IPS-20b (cell line): ENCODE results near the gene XPNPEP1.

Experiments
- H3K27ac ChIP-seq: one replicate; pipeline ENCODE4 v1.5.1; 2013; ENCODE audit warnings: low read length
- H3K27me3 ChIP-seq: 2 replicates; pipeline ENCODE4 v1.6.1; 2013; ENCODE audit warnings: mild to moderate bottlenecking, low read length, inconsistent platforms; ENCODE audit not compliant: insufficient read depth
- H3K36me3 ChIP-seq: 2 replicates; pipeline ENCODE4 v1.6.1; 2013; ENCODE audit warnings: low read depth, mild to moderate bottlenecking, inconsistent platforms, low read length, moderate library complexity; ENCODE audit not compliant: insufficient read depth
- H3K4me1 ChIP-seq: 2 replicates; pipeline ENCODE4 v1.6.1; 2013; ENCODE audit warnings: mild to moderate bottlenecking, control low read depth, inconsistent platforms, low read length, moderate library complexity; ENCODE audit not compliant: insufficient read depth
- H3K4me3 ChIP-seq: 2 replicates; pipeline ENCODE4 v1.5.1; 2013; ENCODE audit warnings: mild to moderate bottlenecking, low read length, inconsistent platforms
- H3K9ac ChIP-seq: 2 replicates; pipeline ENCODE4 v1.6.1; 2013; ENCODE audit warnings: low read depth, mild to moderate bottlenecking, inconsistent platforms, low read length, moderate library complexity
- H3K9me3 ChIP-seq: 2 replicates; pipeline ENCODE4 v1.6.1; 2013; ENCODE audit warnings: mild to moderate bottlenecking, low read depth, low read length, inconsistent platforms; ENCODE audit not compliant: insufficient read depth

Gene XPNPEP1

DNA sequence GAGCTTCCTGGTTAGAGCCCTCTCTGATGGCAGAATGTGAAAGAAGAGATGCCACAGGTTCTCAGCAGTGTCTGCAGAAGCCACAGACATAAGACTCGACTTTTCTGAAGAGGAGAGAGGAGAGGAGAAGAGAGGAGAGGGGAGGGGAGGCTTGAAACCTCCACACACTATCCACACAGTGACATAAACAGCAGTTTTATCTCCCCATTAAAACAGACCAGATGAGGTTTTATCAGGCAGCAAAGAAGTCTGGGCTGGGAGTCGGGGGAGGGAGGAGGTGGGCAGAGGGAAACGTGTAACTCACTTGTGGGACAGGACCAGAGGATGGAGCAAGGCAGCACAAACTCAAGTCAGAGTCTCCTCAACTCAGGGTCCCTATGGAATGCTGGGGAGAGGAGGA, 76.5 kb downstream of the XPNPEP1 start:
- no peaks in the 10 kb centered on the region for H3K36me3 ChIP-seq
- no peak overlapping the region for H3K27ac ChIP-seq
- no peak overlapping the region for H3K4me3 ChIP-seq
- H3K4me1 ChIP-seq = no peaks in the 10 kb centered on the region
- H3K9me3 ChIP-seq = no peaks in the 10 kb centered on the region
- no peaks in the 10 kb centered on the region for H3K27me3 ChIP-seq
- no peak overlapping the region for H3K9ac ChIP-seq

DNA sequence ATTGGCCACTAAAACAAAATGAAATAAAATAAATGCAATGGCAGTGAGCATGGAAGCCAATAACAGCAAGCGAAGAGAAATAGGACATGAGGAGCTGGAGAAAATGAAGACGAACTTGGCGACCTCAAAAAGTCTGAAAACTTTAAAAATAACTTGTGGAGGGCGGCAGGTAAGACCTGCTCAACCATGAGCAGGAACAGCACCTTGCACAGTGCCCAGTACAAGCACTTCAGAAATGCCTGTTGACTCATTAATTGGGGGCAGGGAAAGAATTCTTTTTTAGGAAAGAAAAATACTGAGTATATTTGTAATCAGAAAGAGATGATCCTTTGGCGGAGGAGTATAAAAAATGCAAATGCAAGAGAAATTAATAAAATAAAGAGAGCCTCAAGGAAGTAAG, 78.0 kb downstream of the XPNPEP1 start:
- Histone ChIP-seq H3K36me3 (no peaks in the 10 kb centered on the region), H3K9ac (no peak overlapping the region), H3K9me3 (no peaks in the 10 kb centered on the region)

GRCh38 chr10:109838592-109839244, 84.6 kb downstream of the XPNPEP1 start:
- Histone ChIP-seq H3K36me3 (no peaks in the 10 kb centered on the region), H3K4me1 (no peaks in the 10 kb centered on the region), H3K27me3 (no peaks in the 10 kb centered on the region), H3K4me3 (no peak overlapping the region), H3K9ac (no peak overlapping the region), H3K27ac (no peak overlapping the region), H3K9me3 (no peaks in the 10 kb centered on the region)

More for the DNA sequence above, 78.0 kb downstream of the XPNPEP1 start:
- Histone ChIP-seq H3K27ac (no peak overlapping the region), H3K4me1 (no peaks in the 10 kb centered on the region), H3K4me3 (no peak overlapping the region), H3K27me3 (no peaks in the 10 kb centered on the region)

DNA sequence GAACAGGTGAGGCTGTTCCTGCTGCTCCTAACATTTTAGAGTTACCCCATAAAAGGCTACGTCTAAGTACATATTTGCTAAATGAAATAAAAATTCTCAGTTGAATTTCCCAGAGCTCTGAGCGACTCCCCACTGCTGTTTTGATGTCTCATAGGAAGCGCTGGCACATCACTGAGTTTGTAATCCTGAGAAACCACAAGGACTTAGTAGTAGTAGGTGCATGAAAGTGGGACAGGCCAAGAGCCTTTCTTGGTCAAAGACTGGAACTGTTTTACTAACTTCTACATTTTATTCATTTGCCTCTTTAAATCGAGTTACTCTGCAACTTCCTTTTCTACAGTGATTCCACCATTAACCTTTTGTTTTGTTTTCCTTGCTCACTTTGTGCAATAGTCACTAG, 85.9 kb downstream of the XPNPEP1 start:
- Histone ChIP-seq H3K4me3 (no peak overlapping the region), H3K36me3 (no peaks in the 10 kb centered on the region), H3K9me3 (no peaks in the 10 kb centered on the region; the same call in 1 of the 2 replicates), H3K9ac (no peak overlapping the region), H3K27me3 (no peaks in the 10 kb centered on the region), H3K4me1 (no peaks in the 10 kb centered on the region), H3K27ac (no peak overlapping the region)

DNA sequence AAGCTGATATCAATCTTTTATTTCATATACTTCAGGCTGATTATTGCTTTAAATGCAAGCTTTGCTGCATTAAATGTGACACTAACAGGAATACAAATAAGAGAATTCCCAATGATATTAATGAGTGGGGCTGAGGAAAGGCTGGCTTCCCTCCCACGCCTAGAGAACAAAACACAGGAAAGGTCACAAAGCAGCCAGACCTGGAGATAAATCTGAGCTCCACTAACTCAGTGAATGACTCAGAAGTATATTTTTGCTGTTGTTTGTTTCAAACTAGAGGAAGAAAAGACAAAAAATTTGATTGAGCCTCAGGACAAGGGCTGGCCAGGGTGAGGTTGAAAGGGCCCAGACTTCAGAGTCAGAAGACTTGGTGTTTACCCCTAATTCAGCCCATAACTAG, 88.1 kb downstream of the XPNPEP1 start:
- no peaks in the 10 kb centered on the region for H3K4me1 ChIP-seq
- no peak overlapping the region for H3K9ac ChIP-seq
- H3K27me3 ChIP-seq = no peaks in the 10 kb centered on the region
- no peak overlapping the region for H3K4me3 ChIP-seq
- no peaks in the 10 kb centered on the region; the same call in 1 of the 2 replicates for H3K9me3 ChIP-seq
- no peaks in the 10 kb centered on the region for H3K36me3 ChIP-seq
- H3K27ac ChIP-seq = no peak overlapping the region

- H3K36me3 ChIP-seq = no peaks in the 10 kb centered on the region
- H3K9me3 ChIP-seq = no peaks in the 10 kb centered on the region; the same call in 1 of the 2 replicates
- no peaks in the 10 kb centered on the region for H3K4me1 ChIP-seq
- no peak overlapping the region for H3K4me3 ChIP-seq
- H3K27ac ChIP-seq = no peak overlapping the region
- no peaks in the 10 kb centered on the region for H3K27me3 ChIP-seq
- H3K9ac ChIP-seq = no peak overlapping the region
Observed at GRCh38 chr10:109831846-109832245, 91.5 kb downstream of the XPNPEP1 start.

DNA sequence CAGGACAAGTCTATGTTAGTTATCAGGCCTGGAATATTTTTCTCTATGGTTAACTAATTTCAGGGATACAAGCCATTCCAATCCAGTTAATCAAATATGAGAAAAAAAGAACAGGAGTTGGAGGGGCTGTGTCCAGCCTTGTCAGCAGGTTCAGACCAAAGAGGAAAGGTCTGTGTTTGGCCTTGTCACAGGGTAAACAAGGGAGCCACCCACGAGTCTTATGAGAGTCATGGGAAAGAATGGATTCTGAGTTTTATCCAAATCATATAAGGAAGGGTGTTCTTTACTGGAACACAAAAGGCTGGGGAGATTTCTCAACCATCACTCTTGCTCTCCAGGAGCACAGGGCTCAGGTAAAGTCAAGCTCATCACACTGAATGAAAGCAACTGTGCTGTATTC, 99.1 kb downstream of the XPNPEP1 start:
- Histone ChIP-seq H3K27ac (no peak overlapping the region), H3K36me3 (no peaks in the 10 kb centered on the region), H3K9me3 (peaks cover 4% of the 10 kb centered on the region; the same call in 1 of the 2 replicates), H3K27me3 (no peaks in the 10 kb centered on the region), H3K4me3 (no peak overlapping the region), H3K9ac (no peak overlapping the region), H3K4me1 (no peaks in the 10 kb centered on the region)

DNA sequence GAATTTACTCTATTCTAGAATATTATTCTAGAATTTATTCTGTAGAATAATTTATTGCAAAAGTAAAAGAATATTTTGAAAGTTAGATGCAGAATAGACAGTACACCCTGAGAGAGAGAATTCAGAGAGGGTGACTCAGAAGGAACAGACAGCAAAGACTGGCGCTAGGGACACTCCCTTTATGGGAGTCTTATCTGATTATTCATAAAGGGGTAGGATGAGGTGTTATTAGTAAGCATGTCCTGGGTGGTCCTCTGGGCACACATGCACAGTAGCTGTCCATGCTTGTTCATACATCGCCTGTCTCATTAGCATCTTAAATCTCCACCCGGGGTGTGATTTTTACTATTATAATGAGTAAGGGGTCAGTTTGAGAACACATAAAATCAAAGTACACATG, 100.1 kb downstream of the XPNPEP1 start:
- no peak overlapping the region for H3K27ac ChIP-seq
- H3K4me1 ChIP-seq = no peaks in the 10 kb centered on the region
- no peaks in the 10 kb centered on the region for H3K27me3 ChIP-seq
- no peak overlapping the region for H3K4me3 ChIP-seq
- H3K36me3 ChIP-seq = no peaks in the 10 kb centered on the region
- H3K9me3 ChIP-seq = peaks cover 4% of the 10 kb centered on the region; the same call in 1 of the 2 replicates
- H3K9ac ChIP-seq = no peak overlapping the region

DNA sequence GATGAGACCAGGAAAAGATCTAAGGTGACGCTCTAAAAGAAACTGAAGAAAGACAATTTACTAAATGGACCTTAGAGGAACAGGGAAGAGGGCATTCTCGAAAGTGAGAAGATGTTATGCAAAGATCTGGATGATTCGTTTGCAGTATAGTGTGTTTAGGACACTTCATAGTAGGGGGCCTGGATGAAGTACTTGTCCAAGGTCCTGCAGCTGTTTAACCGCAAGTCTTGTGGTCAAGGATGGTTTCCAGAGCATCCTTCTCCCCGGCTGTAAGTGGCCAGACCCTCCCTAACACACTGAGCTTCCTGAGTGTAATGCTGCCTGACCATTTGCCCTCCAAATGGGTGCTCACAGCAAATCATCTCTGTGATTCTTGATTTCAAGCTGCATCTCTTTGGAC, 101.6 kb downstream of the XPNPEP1 start:
- Histone ChIP-seq H3K27me3 (no peaks in the 10 kb centered on the region), H3K4me3 (no peak overlapping the region), H3K9me3 (peaks cover 4% of the 10 kb centered on the region; the same call in 1 of the 2 replicates), H3K36me3 (no peaks in the 10 kb centered on the region), H3K9ac (no peak overlapping the region), H3K27ac (no peak overlapping the region), H3K4me1 (no peaks in the 10 kb centered on the region)

DNA sequence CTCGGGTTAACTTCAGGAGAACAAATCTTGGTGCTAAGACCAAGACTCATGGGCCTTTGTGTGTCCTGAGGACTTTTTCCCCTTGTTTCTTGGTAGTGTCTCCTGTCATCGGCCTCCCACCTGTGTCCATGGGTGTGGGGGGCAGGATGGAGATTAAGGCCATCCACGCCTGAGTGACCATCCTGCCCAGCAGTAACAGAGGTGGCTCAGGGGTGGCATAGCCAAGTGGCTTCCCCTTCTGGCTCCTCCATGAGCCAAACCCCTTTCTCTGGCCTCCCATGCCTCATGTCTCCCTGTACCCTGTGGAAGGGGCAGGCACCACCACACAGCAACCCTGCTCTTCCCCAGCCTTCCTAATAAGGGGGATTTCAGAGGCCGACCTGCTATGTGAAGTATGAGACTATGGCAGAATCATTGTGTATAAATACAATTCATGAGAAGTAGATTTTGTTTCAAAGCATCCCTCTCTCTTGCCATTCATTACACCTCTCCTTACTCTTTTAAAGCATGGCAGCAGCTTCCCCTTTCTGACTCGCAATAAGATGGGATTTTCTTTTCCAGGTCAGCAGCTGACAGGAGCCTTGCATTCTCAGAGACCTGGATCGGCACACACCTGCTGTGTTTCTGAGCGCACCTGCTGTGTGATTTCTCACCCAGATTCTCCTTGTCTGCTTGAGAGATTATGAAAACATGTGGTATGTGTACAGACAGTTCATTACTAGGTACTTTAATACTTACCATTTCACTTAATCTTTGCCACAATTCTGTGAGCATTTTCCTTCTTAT, 102.5 kb downstream of the XPNPEP1 start:
- H3K9me3 ChIP-seq = peaks cover 4% of the 10 kb centered on the region; the same call in 1 of the 2 replicates
- no peaks in the 10 kb centered on the region for H3K36me3 ChIP-seq
- H3K4me1 ChIP-seq = no peaks in the 10 kb centered on the region
- H3K27ac ChIP-seq = no peak overlapping the region
- H3K4me3 ChIP-seq = no peak overlapping the region
- H3K9ac ChIP-seq = no peak overlapping the region
- no peaks in the 10 kb centered on the region for H3K27me3 ChIP-seq

DNA sequence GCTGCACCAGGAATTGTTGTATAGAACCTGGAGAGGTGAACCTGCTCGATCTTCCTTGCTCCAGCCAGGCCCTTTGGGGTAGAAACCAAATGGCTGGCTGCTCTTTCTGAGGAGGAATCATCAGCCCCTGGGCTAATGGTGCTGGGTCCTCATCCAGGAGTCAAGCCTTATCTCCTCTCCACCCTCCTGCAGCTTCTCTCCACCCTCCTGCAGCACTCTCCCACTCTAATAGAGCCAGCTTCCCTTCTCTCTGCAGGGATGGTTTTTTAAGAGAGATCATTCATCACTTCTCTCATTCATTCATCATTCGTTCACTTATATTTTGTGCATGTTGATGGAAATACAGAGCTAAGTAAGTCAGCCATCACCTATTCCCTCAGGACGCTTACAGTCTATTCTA, 103.5 kb downstream of the XPNPEP1 start:
- no peak overlapping the region for H3K4me3 ChIP-seq
- H3K27ac ChIP-seq = no peak overlapping the region
- H3K9me3 ChIP-seq = no peaks in the 10 kb centered on the region
- H3K4me1 ChIP-seq = no peaks in the 10 kb centered on the region
- no peaks in the 10 kb centered on the region for H3K27me3 ChIP-seq
- no peak overlapping the region for H3K9ac ChIP-seq
- no peaks in the 10 kb centered on the region for H3K36me3 ChIP-seq
